ENCODE results near the gene ATIC. TPM values are rescaled to one million over a fixed set of nuclear protein-coding genes. Genes with fewer than 3 reads are reported as not detected.

Gene ATIC
- total RNA-seq, 1 experiment from 2014 or later, result 295 TPM

DNA sequence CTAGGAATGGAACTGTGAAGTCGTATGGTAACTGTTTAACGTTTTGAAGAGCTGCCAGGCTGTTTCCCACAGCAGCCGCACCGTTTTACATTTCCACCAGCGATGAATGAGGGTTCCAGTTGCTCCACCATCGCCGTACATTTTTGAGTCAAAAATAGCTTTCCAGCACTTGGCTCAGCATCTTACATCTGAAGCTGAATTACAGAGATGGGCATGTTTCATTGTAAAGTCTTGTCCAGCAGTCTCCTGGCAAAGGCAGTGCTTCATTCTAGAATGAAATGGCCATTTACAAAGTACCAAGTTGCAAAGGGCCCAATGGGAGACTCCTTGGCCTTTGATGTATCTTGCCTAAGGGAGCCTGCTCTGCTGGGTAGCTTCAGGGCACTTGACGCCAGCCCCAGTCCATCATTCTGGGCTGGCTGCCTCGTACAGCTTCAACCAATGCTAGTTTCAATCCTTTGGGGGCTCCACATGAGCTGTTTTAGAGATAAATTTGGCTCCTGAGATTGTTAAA is 45.1 kb downstream of the ATIC start:
- Histone ChIP-seq H4K8ac (replicated peaks; ENCODE audit: insufficient read length, low read depth, low read length) (no peak overlapping the region), H2BK5ac (ENCODE audit: insufficient read length, low read length) (no peak overlapping the region), H2AFZ (ENCODE audit: low read length) (no peak overlapping the region), H3K56ac (ENCODE audit: insufficient read length, low read depth, low read length) (no peak overlapping the region), H4K5ac (ENCODE audit: insufficient read length, low read depth, low read length) (no peak overlapping the region), H3K4ac (ENCODE audit: low read depth, low read length) (no peak overlapping the region), H4K20me1 (ENCODE audit: control insufficient read depth, insufficient read depth, insufficient read length) (no peaks in the 10 kb centered on the region), H3K27me3 (ENCODE audit: insufficient read depth, low read length) (no peaks in the 10 kb centered on the region), H3K79me1 (ENCODE audit: insufficient read depth, low read depth, low read length, poor library complexity, severe bottlenecking) (no peaks in the 10 kb centered on the region), H3K14ac (ENCODE audit: insufficient read depth, low read length) (no peak overlapping the region), H3K27ac (ENCODE audit: insufficient read length, low read depth, low read length) (no peak overlapping the region), H3K79me2 (ENCODE audit: insufficient read depth, low read length) (no peaks in the 10 kb centered on the region), H3K9me3 (ENCODE audit: control insufficient read depth, low read depth, low read length) (no peaks in the 10 kb centered on the region), H3K23me2 (ENCODE audit: insufficient read length, low read depth, low read length, poor library complexity, severe bottlenecking) (no peaks in the 10 kb centered on the region), H3K4me1 (ENCODE audit: insufficient read depth, low read length) (no peaks in the 10 kb centered on the region), H2BK15ac (ENCODE audit: low read depth, low read length) (no peak overlapping the region), H3K4me2 (ENCODE audit: insufficient read depth, insufficient read length, low read length) (no peak overlapping the region), H2BK120ac (ENCODE audit: low read depth, low read length, poor library complexity, severe bottlenecking) (no peak overlapping the region), H3T11ph (ENCODE audit: low read length) (no peak overlapping the region), H3K9ac (ENCODE audit: extremely low read depth, insufficient read length, low read length) (no peak overlapping the region), H2BK12ac (ENCODE audit: insufficient read length, low read depth, low read length) (no peak overlapping the region), H2BK20ac (ENCODE audit: low read depth, low read length, poor library complexity, severe bottlenecking) (no peak overlapping the region), H4K91ac (ENCODE audit: insufficient read length, low read depth, low read length) (no peak overlapping the region), H2AK5ac (ENCODE audit: insufficient read length, low read length) (no peak overlapping the region), H3K23ac (ENCODE audit: insufficient read length, low read depth, low read length) (no peak overlapping the region), H3K18ac (ENCODE audit: insufficient read length, low read depth, low read length) (no peak overlapping the region)
- Mint-ChIP-seq H3K4me3 (no peak overlapping the region), H3K9me3 (no peaks in the 10 kb centered on the region), H3K36me3 (ENCODE audit: insufficient read depth in 1 of 3, low read depth in 3 of 3) (peaks cover under 1 to 24% (median 1%) of the 10 kb centered on the region in 3 experiments; a peak in 5 of 7 replicates), H3K27me3 (ENCODE audit: low read depth) (no peaks in the 10 kb centered on the region), H3K27ac (no peak overlapping the region), H3K4me1 (no peaks in the 10 kb centered on the region)
- TF ChIP-seq, protein P1, sequence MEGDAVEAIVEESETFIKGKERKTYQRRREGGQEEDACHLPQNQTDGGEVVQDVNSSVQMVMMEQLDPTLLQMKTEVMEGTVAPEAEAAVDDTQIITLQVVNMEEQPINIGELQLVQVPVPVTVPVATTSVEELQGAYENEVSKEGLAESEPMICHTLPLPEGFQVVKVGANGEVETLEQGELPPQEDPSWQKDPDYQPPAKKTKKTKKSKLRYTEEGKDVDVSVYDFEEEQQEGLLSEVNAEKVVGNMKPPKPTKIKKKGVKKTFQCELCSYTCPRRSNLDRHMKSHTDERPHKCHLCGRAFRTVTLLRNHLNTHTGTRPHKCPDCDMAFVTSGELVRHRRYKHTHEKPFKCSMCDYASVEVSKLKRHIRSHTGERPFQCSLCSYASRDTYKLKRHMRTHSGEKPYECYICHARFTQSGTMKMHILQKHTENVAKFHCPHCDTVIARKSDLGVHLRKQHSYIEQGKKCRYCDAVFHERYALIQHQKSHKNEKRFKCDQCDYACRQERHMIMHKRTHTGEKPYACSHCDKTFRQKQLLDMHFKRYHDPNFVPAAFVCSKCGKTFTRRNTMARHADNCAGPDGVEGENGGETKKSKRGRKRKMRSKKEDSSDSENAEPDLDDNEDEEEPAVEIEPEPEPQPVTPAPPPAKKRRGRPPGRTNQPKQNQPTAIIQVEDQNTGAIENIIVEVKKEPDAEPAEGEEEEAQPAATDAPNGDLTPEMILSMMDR (conservative IDR thresholded peaks at IDR 0.05), result no peak
- no peak for DNase-seq
- no CpG with 5 or more reads among the region's 9 CpGs for WGBS (ENCODE audit: extremely low coverage, insufficient read length, low lambda C conversion rate)

Measured in H9 (cell line).